GM21786 (cell line): ENCODE data around the gene DHDH.

Experiments
- ATAC-seq: cut with Tn5 transposase; IDR thresholded peaks from one replicate; pipeline ENCODE4 v1.9.1; 2021; ENCODE audit not compliant: unreplicated experiment

DHDH gene

DNA sequence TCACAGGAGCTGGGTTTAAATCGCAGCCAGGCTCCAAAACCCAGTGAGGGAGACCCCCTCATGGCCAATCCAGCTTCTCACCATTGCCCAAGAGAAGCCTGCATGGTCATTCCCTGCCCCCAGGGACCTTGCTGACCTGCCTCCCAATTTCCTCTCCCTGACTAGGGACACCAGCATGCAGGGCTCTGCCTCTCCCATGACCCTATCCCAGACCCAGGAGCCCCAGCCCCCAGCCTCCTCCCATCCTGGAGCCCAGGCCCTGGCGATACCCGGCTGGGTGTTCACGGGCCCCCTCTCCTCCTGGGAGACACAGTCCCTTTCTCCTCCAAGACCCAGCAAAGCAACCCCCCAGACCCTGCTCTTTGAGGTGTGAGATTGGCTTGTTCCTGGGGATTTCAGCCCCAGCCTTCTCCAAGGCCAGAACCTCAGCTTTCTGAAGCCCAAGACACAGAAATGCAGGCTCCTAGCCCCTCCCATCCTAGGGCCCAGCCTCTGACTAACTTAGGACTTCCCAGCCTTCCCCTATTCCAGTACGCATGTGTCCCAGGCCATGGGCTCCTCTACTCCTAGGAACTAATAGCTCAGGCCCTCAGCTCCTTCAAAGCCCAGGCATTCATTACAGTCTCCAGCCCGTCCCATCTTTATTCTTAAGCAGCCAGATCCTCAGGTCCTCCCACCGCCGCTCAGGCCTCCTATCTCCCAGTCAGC lies 58.5 kb downstream of the DHDH start:
- no peak for ATAC-seq

DNA sequence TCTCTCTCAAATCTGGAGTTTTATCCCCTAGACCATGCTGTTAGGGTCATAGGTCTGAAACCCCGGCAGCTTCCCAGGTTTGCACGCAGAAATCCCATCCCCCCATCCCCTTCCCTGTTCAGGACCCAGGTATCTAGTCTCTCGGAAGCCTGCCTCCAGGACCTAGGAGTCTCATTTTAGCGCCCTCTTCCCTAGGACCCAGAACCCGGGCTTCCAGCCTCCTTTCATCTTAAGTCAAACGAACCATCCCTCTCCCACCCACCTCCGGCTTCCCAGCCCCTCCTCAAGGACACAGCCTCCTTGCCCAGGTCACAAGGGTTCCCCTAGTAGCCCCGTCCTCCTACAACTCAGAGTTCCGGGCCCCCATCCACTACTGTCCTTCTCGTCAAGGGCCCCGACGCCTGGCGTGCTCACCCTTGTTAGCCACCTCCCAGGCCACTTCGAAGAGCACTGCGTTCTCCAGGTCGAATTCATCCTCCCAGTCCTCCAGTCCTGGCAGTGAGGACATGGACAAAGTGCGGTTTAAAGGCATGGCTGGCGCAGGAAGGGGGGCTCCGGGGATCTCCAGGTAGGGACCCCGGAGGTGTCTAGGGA lies 59.2 kb downstream of the DHDH start:
- ATAC-seq: no peak

DNA sequence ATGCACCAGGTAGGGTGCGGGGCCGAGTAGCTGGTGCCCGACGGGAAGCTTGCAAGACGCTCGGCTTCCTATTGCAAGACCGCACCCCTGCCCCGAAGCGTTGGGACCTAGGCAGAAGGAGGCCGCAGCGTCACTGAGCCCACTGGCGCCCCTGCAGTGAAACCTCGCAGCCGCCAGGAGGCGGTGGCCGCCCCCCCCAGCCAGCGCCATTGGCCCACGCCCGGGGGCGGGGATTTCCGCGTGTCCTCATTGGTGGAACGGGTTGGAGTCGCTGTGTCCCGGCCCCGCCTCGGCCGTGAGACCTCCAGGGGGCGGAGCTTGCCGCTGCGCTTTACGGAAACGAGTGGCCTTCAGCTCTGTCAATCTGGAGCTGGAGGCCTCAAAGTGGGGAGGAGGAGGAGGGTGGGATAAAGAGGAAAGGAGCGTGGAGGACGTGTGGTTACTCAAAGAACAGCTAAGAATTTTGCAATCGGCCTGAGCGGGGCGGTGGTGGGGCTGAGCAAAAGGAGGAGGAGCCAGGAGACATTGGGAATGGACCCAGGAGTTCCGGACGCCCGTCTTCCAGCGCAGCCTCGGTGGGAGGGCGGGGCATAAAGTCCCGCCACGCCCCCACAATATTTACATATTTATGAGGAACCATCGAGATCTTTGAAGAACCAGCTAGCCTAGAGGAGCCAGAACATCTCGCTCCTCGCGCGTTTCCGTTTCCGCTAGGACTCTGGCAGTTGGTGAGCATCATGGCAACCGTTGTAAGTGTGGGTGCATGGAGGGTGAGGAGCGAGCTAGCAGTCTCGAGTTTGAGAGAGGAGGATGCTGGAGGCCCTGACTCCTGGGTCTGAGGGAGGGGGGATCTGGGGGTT lies 59.9 kb downstream of the DHDH start, which contains the start of the genes GYS1 and RUVBL2:
GYS1 (minus strand) TSS at position 135 of the 860 bp plus-strand sequence. CDS start 197 bp downstream, outside the sequence.
RUVBL2 (plus strand) TSS at position 713 of the 860 bp plus-strand sequence; CDS start at position 738, 25 bp downstream.
- ATAC-seq: peak; percentile 86

DNA sequence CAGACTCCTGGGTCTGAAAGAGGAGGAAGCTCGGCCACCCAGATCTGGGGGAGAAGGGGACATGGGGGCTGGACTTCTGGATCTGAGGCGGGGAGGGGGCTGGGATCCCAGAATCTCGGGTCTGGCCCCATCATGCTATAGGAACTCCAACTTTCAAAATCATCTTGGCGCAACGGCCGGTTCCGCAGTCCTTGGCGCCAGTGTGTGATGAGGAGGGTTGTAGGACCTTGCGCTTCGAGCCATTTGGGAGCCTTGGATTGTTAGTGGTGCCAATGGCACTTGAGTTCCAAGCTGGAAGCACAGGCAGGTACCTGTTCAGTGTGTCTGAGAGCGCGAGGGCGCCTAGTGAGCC lies 60.5 kb downstream of the DHDH start:
- ATAC-seq: no peak
